KOPT-K1 (cell line): ENCODE measurements around the gene ATP6V1E1.
A peak's percentile ranks its signal among the peaks of the same experiment; 100 is the strongest.

Experiments
- H3K27ac ChIP-seq: fragments of 200-600 bp; sonication (generic); 2 replicates; pipeline ENCODE4 v1.5.1; 2016; ENCODE audit warnings: antibody characterized with exemption, mild to moderate bottlenecking, low read depth, low read length; ENCODE audit not compliant: poor library complexity, severe bottlenecking
- H3K36me3 ChIP-seq: fragments of 200-600 bp; sonication (generic); 2 replicates; pipeline ENCODE4 v1.5.1; 2017; ENCODE audit warnings: antibody characterized with exemption, mild to moderate bottlenecking, low read length, moderate library complexity; ENCODE audit not compliant: insufficient read depth
- H3K9me3 ChIP-seq: fragments of 200-600 bp; sonication (generic); 2 replicates; pipeline ENCODE4 v1.5.1; 2017; ENCODE audit warnings: antibody characterized with exemption, low read length, mild to moderate bottlenecking; ENCODE audit not compliant: insufficient read depth, poor library complexity, severe bottlenecking

Gene ATP6V1E1

GRCh38 chr22:17549655-17550054 lies 78.9 kb downstream of the ATP6V1E1 start:
- no peaks in the 10 kb centered on the region for H3K36me3 ChIP-seq
- H3K9me3 ChIP-seq: no peaks in the 10 kb centered on the region
- no peak overlapping the region for H3K27ac ChIP-seq

- Histone ChIP-seq H3K27ac (no peak overlapping the region), H3K36me3 (no peaks in the 10 kb centered on the region), H3K9me3 (no peaks in the 10 kb centered on the region)
These were observed 79.4 kb downstream of the ATP6V1E1 start for GRCh38 chr22:17549183-17549582.

DNA sequence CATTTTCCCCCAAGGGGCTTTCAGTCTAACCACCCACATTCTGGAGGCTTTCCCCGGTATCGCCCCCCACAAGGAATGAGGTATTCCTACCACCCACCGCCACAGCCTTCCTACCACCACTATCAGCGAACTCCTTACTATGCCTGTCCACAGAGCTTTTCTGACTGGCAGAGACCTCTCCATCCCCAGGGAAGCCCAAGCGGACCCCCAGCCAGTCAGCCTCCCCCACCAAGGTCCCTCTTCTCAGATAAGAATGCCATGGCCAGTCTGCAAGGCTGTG lies 79.9 kb downstream of the ATP6V1E1 start:
- Histone ChIP-seq H3K9me3 (no peaks in the 10 kb centered on the region), H3K36me3 (no peaks in the 10 kb centered on the region)

GRCh38 chr22:17548010-17548755 lies 80.4 kb downstream of the ATP6V1E1 start:
- no peaks in the 10 kb centered on the region for H3K9me3 ChIP-seq
- H3K27ac ChIP-seq: peak overlapping the region; percentile 50
- H3K36me3 ChIP-seq: no peaks in the 10 kb centered on the region

More for the DNA sequence above, 79.9 kb downstream of the ATP6V1E1 start:
- H3K27ac ChIP-seq: no peak overlapping the region

DNA sequence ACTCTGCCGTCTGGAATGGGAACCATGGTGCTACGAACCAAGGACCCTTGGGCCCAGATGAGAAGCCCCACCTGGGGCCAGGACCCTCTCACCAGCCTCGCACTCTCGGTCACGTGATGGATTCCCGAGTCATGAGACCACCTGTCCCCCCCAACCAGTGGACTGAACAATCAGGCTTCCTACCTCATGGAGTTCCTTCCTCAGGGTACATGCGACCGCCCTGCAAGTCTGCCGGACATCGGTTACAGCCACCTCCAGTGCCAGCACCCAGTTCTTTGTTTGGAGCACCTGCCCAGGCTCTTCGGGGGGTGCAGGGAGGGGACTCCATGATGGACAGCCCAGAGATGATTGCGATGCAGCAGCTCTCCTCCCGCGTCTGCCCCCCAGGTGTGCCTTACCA lies 86.1 kb downstream of the ATP6V1E1 start:
- H3K36me3 ChIP-seq: no peaks in the 10 kb centered on the region
- H3K9me3 ChIP-seq: no peaks in the 10 kb centered on the region
- no peak overlapping the region for H3K27ac ChIP-seq
